Iris pigment epithelial cell (primary cell): ENCODE data around the gene ZNF622.
A peak's percentile ranks its signal among the peaks of the same experiment; 100 is the strongest.

Source experiments
- DNase-seq: peaks from one replicate; pipeline ENCODE4 v3.0.0-alpha.2; 2011; ENCODE audit warnings: low read depth

ZNF622 gene

GRCh38 chr5:16430349-16431089 is 35.1 kb downstream of the ZNF622 start:
- DNase-seq, result no peak

- no peak for DNase-seq
These were observed 37.2 kb downstream of the ZNF622 start for GRCh38 chr5:16428359-16428758.

- no peak for DNase-seq
These were observed 38.0 kb downstream of the ZNF622 start for GRCh38 chr5:16427587-16427986.

GRCh38 chr5:16418471-16418922 is 47.1 kb downstream of the ZNF622 start:
- DNase-seq, result no peak

- DNase-seq, result no peak
These were observed 48.1 kb downstream of the ZNF622 start for GRCh38 chr5:16417398-16418074.

- no peak for DNase-seq
These were observed 50.7 kb downstream of the ZNF622 start for GRCh38 chr5:16414861-16415260.

- no peak for DNase-seq
These were observed 52.3 kb downstream of the ZNF622 start for GRCh38 chr5:16413166-16413860.

- no peak for DNase-seq
These were observed 53.0 kb downstream of the ZNF622 start for GRCh38 chr5:16412556-16412955.

GRCh38 chr5:16411741-16412455 is 53.7 kb downstream of the ZNF622 start:
- peak; percentile 4 for DNase-seq

GRCh38 chr5:16411235-16411634 is 54.4 kb downstream of the ZNF622 start:
- peak; percentile 1 for DNase-seq

- no peak for DNase-seq
These were observed 55.3 kb downstream of the ZNF622 start for GRCh38 chr5:16410338-16410737.

GRCh38 chr5:16406630-16407029 is 59.0 kb downstream of the ZNF622 start:
- DNase-seq, result no peak

- DNase-seq, result no peak
These were observed 59.6 kb downstream of the ZNF622 start for GRCh38 chr5:16406023-16406422.
